Astrocyte (in vitro differentiated cells and primary cell): ENCODE results near the gene PAM. TPM values are rescaled to one million over a fixed set of nuclear protein-coding genes. Genes with fewer than 3 reads are reported as not detected.
"Not testable (repeated sequence)": the region's sequence is repeated elsewhere in the genome, so short reads cannot be mapped to it uniquely, and the experiment has no call there.

Experiments
- DNase-seq: peaks from one replicate; pipeline ENCODE4 v3.0.0-alpha.2; 2010; ENCODE audit warnings: low read depth
- FAIRE-seq: peaks from 2 replicates; lab custom pipeline; 2011; peaks lifted over from hg19 to GRCh38; lab: Jason Lieb, UNC
- H2AFZ ChIP-seq: 2 replicates; pipeline ENCODE4 v1.6.0; 2012; ENCODE audit warnings: low read depth, low read length, inconsistent platforms
- H3K27ac ChIP-seq: 2 replicates; pipeline ENCODE4 v1.5.1; 2011; ENCODE audit warnings: low read depth, low read length, inconsistent platforms
- H3K27me3 ChIP-seq: 2 replicates; pipeline ENCODE4 v1.6.0; 2011; ENCODE audit warnings: low read length, inconsistent platforms; ENCODE audit not compliant: insufficient read depth
- H3K36me3 ChIP-seq: 2 replicates; pipeline ENCODE4 v1.5.1; 2011; ENCODE audit warnings: low read length, inconsistent platforms; ENCODE audit not compliant: insufficient read depth
- H3K4me1 ChIP-seq: 2 replicates; pipeline ENCODE4 v1.5.1; 2011; ENCODE audit warnings: low read length, inconsistent platforms; ENCODE audit not compliant: insufficient read depth
- H3K4me2 ChIP-seq: 2 replicates; pipeline ENCODE4 v1.6.0; 2012; ENCODE audit warnings: low read length, inconsistent platforms
- H3K4me3 ChIP-seq: 2 replicates; pipeline ENCODE4 v1.5.1; 2011; ENCODE audit warnings: low read depth, mild to moderate bottlenecking, low read length, inconsistent platforms; ENCODE audit not compliant: insufficient read depth
- H3K79me2 ChIP-seq: 2 replicates; pipeline ENCODE4 v1.6.0; 2012; ENCODE audit warnings: mild to moderate bottlenecking, low read length, inconsistent platforms; ENCODE audit not compliant: insufficient read depth
- H3K9ac ChIP-seq: 2 replicates; pipeline ENCODE4 v1.6.0; 2012; ENCODE audit warnings: mild to moderate bottlenecking, low read length, inconsistent platforms
- H3K9me3 ChIP-seq: 2 replicates; pipeline ENCODE4 v1.5.1; 2012; ENCODE audit warnings: low read depth, mild to moderate bottlenecking, low read length, inconsistent platforms; ENCODE audit not compliant: insufficient read depth
- H4K20me1 ChIP-seq: 2 replicates; pipeline ENCODE4 v1.6.0; 2012; ENCODE audit warnings: low read length, inconsistent platforms; ENCODE audit not compliant: insufficient read depth
- H3K27ac Mint-ChIP-seq: one replicate; pipeline ENCODE4 v1.8.0; 2021; ENCODE audit warnings: mild to moderate bottlenecking, mixed read lengths; ENCODE audit not compliant: unreplicated experiment
- H3K27me3 Mint-ChIP-seq: one replicate; pipeline ENCODE4 v1.8.0; 2021; ENCODE audit warnings: low read depth, mixed read lengths; ENCODE audit not compliant: unreplicated experiment
- H3K36me3 Mint-ChIP-seq: one replicate; pipeline ENCODE4 v1.8.0; 2021; ENCODE audit warnings: low read depth, mixed read lengths; ENCODE audit not compliant: unreplicated experiment
- H3K4me1 Mint-ChIP-seq: one replicate; pipeline ENCODE4 v1.8.0; 2021; ENCODE audit warnings: low read depth, mixed read lengths; ENCODE audit not compliant: unreplicated experiment
- H3K4me3 Mint-ChIP-seq: one replicate; pipeline ENCODE4 v1.8.0; 2021; ENCODE audit warnings: mild to moderate bottlenecking, moderate library complexity, mixed read lengths; ENCODE audit not compliant: unreplicated experiment
- H3K9me3 Mint-ChIP-seq: one replicate; pipeline ENCODE4 v1.8.0; 2021; ENCODE audit warnings: mild to moderate bottlenecking, mixed read lengths; ENCODE audit not compliant: unreplicated experiment
- CTCF ChIP-seq: IDR thresholded peaks from 2 replicates; pipeline ENCODE4 v1.5.1; 2011; ENCODE audit warnings: low read depth, mild to moderate bottlenecking, inconsistent platforms, low read length, moderate library complexity; ENCODE audit not compliant: insufficient read depth
- EZH2 ChIP-seq: IDR thresholded peaks from 2 replicates; pipeline ENCODE4 v1.6.1; 2012; ENCODE audit warnings: mild to moderate bottlenecking, low read length, inconsistent platforms; ENCODE audit not compliant: insufficient read depth
- total RNA-seq: library from RNA; stranded (reverse); gene quantifications from 2 replicates; pipeline ENCODE4 v1.2.1, GENCODE V29; 2021

Gene PAM
- total RNA-seq, 1 donor from 2014 or later, result 301 TPM

DNA sequence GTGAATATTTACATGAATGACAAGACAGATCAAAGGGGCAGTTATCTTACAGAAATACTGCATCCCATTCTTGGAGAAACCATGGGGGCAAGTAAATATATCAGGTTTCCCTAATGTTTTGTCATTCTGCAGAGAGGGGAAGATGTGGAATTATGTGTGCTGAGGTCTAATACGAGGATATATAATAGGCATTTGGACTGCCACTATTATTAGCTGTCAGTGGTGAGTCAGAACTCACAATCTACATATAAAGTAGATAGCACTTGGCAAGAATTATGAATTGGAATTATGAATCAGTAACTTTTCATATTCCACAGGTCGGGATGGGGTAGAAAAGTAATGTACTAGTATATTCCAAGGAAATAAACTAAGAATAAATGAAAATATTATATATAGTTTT, 243.1 kb downstream of the PAM start:
- peaks cover 9% of the 10 kb centered on the region for H3K36me3 Mint-ChIP-seq
- Histone ChIP-seq H3K4me2 (no peak overlapping the region), H3K4me1 (no peaks in the 10 kb centered on the region), H4K20me1 (no peaks in the 10 kb centered on the region), H3K27me3 (no peaks in the 10 kb centered on the region), H3K36me3 (no peaks in the 10 kb centered on the region), H3K9ac (no peak overlapping the region), H3K4me3 (no peak overlapping the region), H3K9me3 (no peaks in the 10 kb centered on the region), H3K27ac (no peak overlapping the region), H2AFZ (no peak overlapping the region), H3K79me2 (no peaks in the 10 kb centered on the region)
- TF ChIP-seq EZH2, result no peak
- no peak for TF ChIP-seq CTCF
- no peak overlapping the region for H3K4me3 Mint-ChIP-seq
- no peaks in the 10 kb centered on the region for H3K27me3 Mint-ChIP-seq
- no peak for FAIRE-seq
- H3K9me3 Mint-ChIP-seq, result peaks cover 4% of the 10 kb centered on the region
- no peak for DNase-seq
- H3K27ac Mint-ChIP-seq, result no peak overlapping the region
- peaks cover 2% of the 10 kb centered on the region for H3K4me1 Mint-ChIP-seq

DNA sequence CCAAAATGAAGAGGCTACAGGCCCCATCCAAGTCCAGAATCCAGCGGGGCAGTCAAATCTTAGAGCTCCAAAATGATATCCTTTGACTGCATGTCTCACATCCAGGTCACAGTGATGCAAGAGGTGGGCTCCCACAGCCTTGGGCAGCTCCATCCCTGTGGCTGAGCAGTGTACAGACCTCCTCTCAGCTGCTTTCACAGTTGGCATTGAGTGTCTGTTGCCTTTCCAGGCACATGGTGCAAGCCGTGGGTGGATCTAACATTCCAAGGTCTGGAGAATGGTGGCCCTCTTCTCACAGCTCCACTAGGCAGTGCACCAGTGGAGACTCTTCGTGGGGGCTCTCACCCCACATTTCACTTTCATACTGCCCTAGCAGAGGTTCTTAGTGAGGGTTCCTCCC, 244.1 kb downstream of the PAM start:
- Histone ChIP-seq H3K36me3 (no peaks in the 10 kb centered on the region), H3K4me3 (no peak overlapping the region), H2AFZ (no peak overlapping the region), H3K4me2 (no peak overlapping the region), H3K9me3 (no peaks in the 10 kb centered on the region), H3K79me2 (no peaks in the 10 kb centered on the region), H3K27ac (no peak overlapping the region), H3K27me3 (no peaks in the 10 kb centered on the region), H3K9ac (no peak overlapping the region), H3K4me1 (no peaks in the 10 kb centered on the region), H4K20me1 (no peaks in the 10 kb centered on the region)
- H3K4me1 Mint-ChIP-seq, result peaks cover 2% of the 10 kb centered on the region
- FAIRE-seq (no peak), DNase-seq (no peak)
- no peak overlapping the region for H3K4me3 Mint-ChIP-seq
- TF ChIP-seq CTCF (no peak), EZH2 (no peak)
- no peaks in the 10 kb centered on the region for H3K27me3 Mint-ChIP-seq
- H3K27ac Mint-ChIP-seq, result no peak overlapping the region
- H3K9me3 Mint-ChIP-seq, result peaks cover 4% of the 10 kb centered on the region
- peaks cover 6% of the 10 kb centered on the region for H3K36me3 Mint-ChIP-seq

DNA sequence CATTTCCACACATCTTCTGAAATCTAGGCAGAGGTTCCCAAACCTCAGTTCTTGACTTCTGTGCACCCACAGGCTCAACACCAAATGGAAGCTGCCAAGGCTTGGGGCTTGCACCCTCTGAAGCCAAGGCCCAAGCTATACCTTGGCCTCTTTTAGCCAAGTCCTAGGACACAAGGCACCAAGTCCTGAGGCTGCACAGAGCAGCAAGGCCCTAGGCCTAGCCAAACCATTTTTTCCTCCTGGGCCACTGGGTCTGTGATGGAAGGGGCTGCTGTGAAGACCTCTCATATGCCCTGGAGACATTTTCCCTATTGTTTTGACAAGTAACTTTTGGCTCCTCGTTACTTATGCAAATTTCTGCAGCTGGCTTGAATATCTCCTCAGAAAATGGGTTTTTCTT, 244.5 kb downstream of the PAM start:
- not testable (repeated sequence) for H3K4me3 ChIP-seq, FAIRE-seq, H3K4me1 Mint-ChIP-seq, H2AFZ ChIP-seq, H3K36me3 ChIP-seq, H3K27me3 Mint-ChIP-seq, DNase-seq, H3K9me3 Mint-ChIP-seq, H3K4me3 Mint-ChIP-seq, H4K20me1 ChIP-seq, H3K4me2 ChIP-seq, H3K79me2 ChIP-seq, H3K9ac ChIP-seq, H3K27ac Mint-ChIP-seq, H3K27me3 ChIP-seq, H3K27ac ChIP-seq, H3K36me3 Mint-ChIP-seq, H3K4me1 ChIP-seq, H3K9me3 ChIP-seq
